OCI-LY3 (cell line): Measurements from ENCODE around the gene SLC39A3.

Experiments
- CTCF ChIP-seq: fragments of 200-600, 300-600 bp; sonication (generic); IDR thresholded peaks from 2 replicates; pipeline ENCODE4 v1.5.1; 2014; ENCODE audit warnings: antibody characterized with exemption, low read length, low read depth
- EZH2phosphoT487 ChIP-seq: fragments of 200-600 bp; shearing (Covaris generic); IDR thresholded peaks from 2 replicates; pipeline ENCODE4 v1.6.1; 2018; ENCODE audit warnings: antibody characterized with exemption, mixed run types, low read depth

GRCh38 chr19:2720777-2721569 lies 18.8 kb downstream of the SLC39A3 start, which contains the start of gene DIRAS1:
- TF ChIP-seq CTCF (no peak), EZH2phosphoT487 (no peak)
